ENCODE measurements around the gene SEC24B. TPM values are rescaled to one million over a fixed set of nuclear protein-coding genes. Genes with fewer than 3 reads are reported as not detected.

SEC24B gene
- total RNA-seq, 1 donor from 2014 or later = 9.2 TPM

DNA sequence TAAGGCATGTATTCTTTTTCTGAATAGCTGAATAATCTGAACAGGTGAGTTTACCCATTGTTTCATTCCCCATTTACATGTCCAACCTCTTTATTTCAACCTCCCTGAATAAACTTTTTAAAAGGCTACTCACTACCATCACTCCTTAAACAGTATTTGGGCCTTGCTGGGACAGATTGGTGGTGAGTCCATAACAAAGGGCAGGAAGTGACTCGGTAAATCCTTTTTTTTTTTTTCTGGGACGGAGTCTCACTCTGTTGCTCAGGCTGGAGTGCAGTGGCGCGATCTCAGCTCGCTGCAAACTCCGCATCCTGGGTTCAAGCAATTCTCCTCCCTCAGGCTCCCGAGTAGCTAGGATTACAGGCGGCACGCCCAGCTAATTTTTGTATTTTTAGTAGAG lies 23.4 kb upstream of the SEC24B start:
- FAIRE-seq (no peak), DNase-seq (ENCODE audit: low read depth) (peak; percentile 32)
- no peaks in the 10 kb centered on the region for H3K36me3 ChIP-seq (ENCODE audit: control insufficient read depth, insufficient read depth, low read length)
- H3K4me3 ChIP-seq (ENCODE audit: low read depth, low read length) = no peak overlapping the region
- TF ChIP-seq, protein P1, sequence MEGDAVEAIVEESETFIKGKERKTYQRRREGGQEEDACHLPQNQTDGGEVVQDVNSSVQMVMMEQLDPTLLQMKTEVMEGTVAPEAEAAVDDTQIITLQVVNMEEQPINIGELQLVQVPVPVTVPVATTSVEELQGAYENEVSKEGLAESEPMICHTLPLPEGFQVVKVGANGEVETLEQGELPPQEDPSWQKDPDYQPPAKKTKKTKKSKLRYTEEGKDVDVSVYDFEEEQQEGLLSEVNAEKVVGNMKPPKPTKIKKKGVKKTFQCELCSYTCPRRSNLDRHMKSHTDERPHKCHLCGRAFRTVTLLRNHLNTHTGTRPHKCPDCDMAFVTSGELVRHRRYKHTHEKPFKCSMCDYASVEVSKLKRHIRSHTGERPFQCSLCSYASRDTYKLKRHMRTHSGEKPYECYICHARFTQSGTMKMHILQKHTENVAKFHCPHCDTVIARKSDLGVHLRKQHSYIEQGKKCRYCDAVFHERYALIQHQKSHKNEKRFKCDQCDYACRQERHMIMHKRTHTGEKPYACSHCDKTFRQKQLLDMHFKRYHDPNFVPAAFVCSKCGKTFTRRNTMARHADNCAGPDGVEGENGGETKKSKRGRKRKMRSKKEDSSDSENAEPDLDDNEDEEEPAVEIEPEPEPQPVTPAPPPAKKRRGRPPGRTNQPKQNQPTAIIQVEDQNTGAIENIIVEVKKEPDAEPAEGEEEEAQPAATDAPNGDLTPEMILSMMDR (IDR thresholded peaks at IDR 0.05; ENCODE audit: insufficient read depth, low read length, severe bottlenecking) = no peak
- H3K27me3 ChIP-seq (ENCODE audit: control insufficient read depth, insufficient read depth, low read length) = no peaks in the 10 kb centered on the region

DNA sequence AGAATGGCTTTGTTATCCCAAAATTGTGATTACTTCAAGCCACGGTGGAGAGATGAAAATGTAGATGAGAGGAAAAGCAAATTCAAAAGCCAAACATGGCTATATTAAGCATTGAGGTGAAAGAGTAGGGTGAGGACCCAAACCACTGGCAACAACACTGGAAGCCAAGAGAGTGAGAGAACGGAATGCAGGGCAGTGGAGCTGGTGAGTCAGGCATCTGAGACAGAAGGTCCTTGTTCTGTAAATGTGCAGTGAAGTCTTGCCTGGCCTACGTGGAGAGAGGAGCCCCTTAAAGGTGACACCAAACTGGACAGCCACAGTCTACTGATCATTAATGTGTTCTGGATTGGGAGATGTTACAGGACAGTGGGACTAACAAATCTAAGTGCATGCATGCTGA lies 22.8 kb upstream of the SEC24B start:
- H3K4me3 ChIP-seq (ENCODE audit: low read depth, low read length) = no peak overlapping the region
- no peaks in the 10 kb centered on the region for H3K27me3 ChIP-seq (ENCODE audit: control insufficient read depth, insufficient read depth, low read length)
- TF ChIP-seq, protein P1 (IDR thresholded peaks at IDR 0.05; ENCODE audit: insufficient read depth, low read length, severe bottlenecking) = no peak
- DNase-seq (ENCODE audit: low read depth) = peak; percentile 13
- H3K36me3 ChIP-seq (ENCODE audit: control insufficient read depth, insufficient read depth, low read length) = no peaks in the 10 kb centered on the region
- FAIRE-seq = no peak

DNA sequence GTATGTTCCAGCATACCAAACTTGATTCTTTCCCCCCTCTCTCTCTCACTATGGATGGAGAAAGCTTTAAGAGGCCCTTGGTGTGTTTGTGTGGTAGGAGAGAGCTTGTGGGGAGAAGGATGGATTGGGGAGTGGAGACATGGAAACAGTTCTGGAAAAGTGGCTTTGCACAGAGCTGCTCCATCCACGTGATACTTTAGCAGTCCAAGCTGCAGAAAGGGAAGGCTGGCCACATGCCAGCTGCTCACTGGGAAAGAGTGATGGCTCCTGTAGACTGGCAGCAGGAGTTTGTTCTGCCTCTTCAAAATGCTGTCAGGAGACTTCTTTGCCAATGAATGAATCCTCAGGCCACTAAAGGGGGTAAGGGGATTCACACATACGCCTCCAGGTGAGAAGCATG lies 21.7 kb upstream of the SEC24B start:
- Histone ChIP-seq H3K27me3 (ENCODE audit: control insufficient read depth, insufficient read depth, low read length) (no peaks in the 10 kb centered on the region), H3K4me3 (ENCODE audit: low read depth, low read length) (no peak overlapping the region), H3K36me3 (ENCODE audit: control insufficient read depth, insufficient read depth, low read length) (no peaks in the 10 kb centered on the region)
- FAIRE-seq (peak; percentile 55), DNase-seq (ENCODE audit: low read depth) (no peak)
- TF ChIP-seq, protein P1 (IDR thresholded peaks at IDR 0.05; ENCODE audit: insufficient read depth, low read length, severe bottlenecking) = no peak

DNA sequence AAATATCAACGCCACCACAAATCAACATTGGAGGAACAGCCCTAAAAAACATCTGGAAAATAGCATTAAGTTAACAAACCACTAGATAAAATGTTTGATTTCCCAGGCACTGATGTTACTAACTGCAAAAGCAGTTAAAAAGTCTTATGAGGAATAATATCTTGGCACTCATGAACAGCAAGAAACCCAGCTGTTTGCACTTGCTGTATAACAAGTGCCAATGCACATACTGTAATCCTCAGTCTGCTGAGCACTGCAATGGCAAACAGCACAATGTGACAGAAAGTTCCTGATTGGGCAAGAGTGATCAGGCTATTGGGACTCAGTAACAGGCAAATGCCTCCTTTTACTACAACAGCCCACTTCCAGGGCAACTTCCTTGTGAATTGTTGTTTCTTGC lies 20.8 kb upstream of the SEC24B start:
- TF ChIP-seq, protein P1 (IDR thresholded peaks at IDR 0.05; ENCODE audit: insufficient read depth, low read length, severe bottlenecking) = no peak
- no peaks in the 10 kb centered on the region for H3K36me3 ChIP-seq (ENCODE audit: control insufficient read depth, insufficient read depth, low read length)
- no peak for DNase-seq (ENCODE audit: low read depth)
- no peak overlapping the region for H3K4me3 ChIP-seq (ENCODE audit: low read depth, low read length)
- H3K27me3 ChIP-seq (ENCODE audit: control insufficient read depth, insufficient read depth, low read length) = no peaks in the 10 kb centered on the region
- no peak for FAIRE-seq

DNA sequence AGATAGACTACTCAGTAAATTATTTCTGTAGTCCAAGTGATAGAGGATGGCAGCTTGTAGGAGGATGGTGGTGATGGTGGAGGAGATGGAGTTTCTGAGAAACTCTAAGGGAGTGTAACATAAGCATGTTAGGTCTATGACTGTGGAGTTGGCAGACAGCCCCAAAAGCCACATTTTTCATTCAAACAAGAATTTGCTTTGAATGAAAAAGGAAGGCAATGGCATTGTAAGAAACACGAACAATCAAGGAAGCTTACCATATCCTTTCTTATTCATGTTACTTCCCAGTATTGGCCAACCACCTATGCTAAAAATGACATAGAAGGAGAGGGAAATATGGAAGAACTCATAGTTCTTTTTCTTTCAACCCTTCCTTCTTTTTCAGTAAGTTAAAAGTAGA lies 18.7 kb upstream of the SEC24B start:
- no peaks in the 10 kb centered on the region for H3K27me3 ChIP-seq (ENCODE audit: control insufficient read depth, insufficient read depth, low read length)
- TF ChIP-seq, protein P1 (IDR thresholded peaks at IDR 0.05; ENCODE audit: insufficient read depth, low read length, severe bottlenecking) = no peak
- FAIRE-seq = no peak
- H3K4me3 ChIP-seq (ENCODE audit: low read depth, low read length) = no peak overlapping the region
- no peak for DNase-seq (ENCODE audit: low read depth)
- no peaks in the 10 kb centered on the region for H3K36me3 ChIP-seq (ENCODE audit: control insufficient read depth, insufficient read depth, low read length)

DNA sequence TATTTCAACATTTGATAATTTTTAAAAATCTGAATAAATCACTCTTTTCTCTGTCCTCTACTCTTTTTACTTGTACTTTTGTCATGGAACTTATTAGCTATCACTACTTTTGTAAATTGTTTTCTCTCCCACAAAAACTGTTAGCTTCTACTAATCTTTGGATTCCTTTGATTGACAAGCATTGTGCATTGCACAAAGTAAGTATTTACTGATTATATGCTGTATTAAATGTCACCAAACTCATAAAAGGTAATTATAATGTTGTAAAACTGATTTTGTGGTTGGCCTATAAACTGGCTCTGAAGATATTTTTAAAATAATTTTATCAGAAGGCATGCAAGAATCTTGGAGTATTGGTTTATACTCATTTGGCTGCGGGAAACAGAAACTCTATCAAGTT lies 15.0 kb upstream of the SEC24B start:
- DNase-seq (ENCODE audit: low read depth) = no peak
- FAIRE-seq = no peak
- no peaks in the 10 kb centered on the region for H3K27me3 ChIP-seq (ENCODE audit: control insufficient read depth, insufficient read depth, low read length)
- TF ChIP-seq, protein P1 (IDR thresholded peaks at IDR 0.05; ENCODE audit: insufficient read depth, low read length, severe bottlenecking) = no peak
- H3K4me3 ChIP-seq (ENCODE audit: low read depth, low read length) = no peak overlapping the region
- no peaks in the 10 kb centered on the region for H3K36me3 ChIP-seq (ENCODE audit: control insufficient read depth, insufficient read depth, low read length)
